WTC11 (cell line): ENCODE data around the gene MAMLD1. TPM values are rescaled to one million over a fixed set of nuclear protein-coding genes. Genes with fewer than 3 reads are reported as not detected.

Source experiments
- ATAC-seq: fragments of 200-7000 bp; cut with Tn5 transposase; 2 replicates; pipeline ENCODE4 v1.10.0; 2021; ENCODE audit warnings: mild to moderate bottlenecking, moderate library complexity
- CTCF ChIA-PET: fragments of 300-600 bp; sonication (Branson Sonifier 250); formaldehyde crosslinking; loops from one replicate; lab custom pipeline; 2021; ENCODE audit warnings: antibody characterized with exemption; lab: Charles Lee
- POLR2A ChIA-PET: fragments of 350-600 bp; sonication (Branson Sonifier 250); formaldehyde crosslinking; loops from one replicate; lab custom pipeline; 2021; ENCODE audit warnings: antibody characterized with exemption; lab: Charles Lee
- DNase-seq: peaks from one replicate; pipeline ENCODE4 v3.0.0; 2021; ENCODE audit warnings: low spot score
- H3K27ac Mint-ChIP-seq: 2 replicates; pipeline ENCODE4 v1.8.0; 2021; ENCODE audit warnings: mixed read lengths
- H3K27me3 Mint-ChIP-seq: 2 replicates; pipeline ENCODE4 v1.8.0; 2021; ENCODE audit warnings: low read depth, mild to moderate bottlenecking, moderate library complexity, mixed read lengths
- H3K36me3 Mint-ChIP-seq: 2 replicates; pipeline ENCODE4 v1.8.0; 2021; ENCODE audit warnings: mixed read lengths
- H3K4me1 Mint-ChIP-seq: 2 replicates; pipeline ENCODE4 v1.8.0; 2022; ENCODE audit warnings: mixed read lengths
- H3K4me3 Mint-ChIP-seq: 2 replicates; pipeline ENCODE4 v1.8.0; 2021; ENCODE audit warnings: mild to moderate bottlenecking, moderate library complexity, mixed read lengths
- H3K9me3 Mint-ChIP-seq: 2 replicates; pipeline ENCODE4 v1.8.0; 2021; ENCODE audit warnings: mixed read lengths
- CREB1 ChIP-seq: sonication (generic); formaldehyde crosslinking; IDR thresholded peaks from 2 replicates; pipeline ENCODE4 v1.8.0; 2023; ENCODE audit warnings: mild to moderate bottlenecking, missing genetic modification reagents
- ELF4 ChIP-seq: sonication (generic); formaldehyde crosslinking; IDR thresholded peaks from 2 replicates; pipeline ENCODE4 v1.8.1; 2022; ENCODE audit warnings: low read depth, mild to moderate bottlenecking, moderate library complexity, missing genetic modification reagents
- ESRRA ChIP-seq: sonication (generic); formaldehyde crosslinking; IDR thresholded peaks from 2 replicates; pipeline ENCODE4 v1.8.1; 2022; ENCODE audit warnings: mild to moderate bottlenecking, missing genetic modification reagents, borderline replicate concordance
- GRHL2 ChIP-seq: fragments of 250-450 bp; sonication (Bioruptor Pico); IDR thresholded peaks from 2 replicates; pipeline ENCODE4 v1.8.0; 2022; ENCODE audit warnings: mild to moderate bottlenecking, moderate library complexity; ENCODE audit not compliant: insufficient replicate concordance, severe bottlenecking
- GTF2I ChIP-seq: fragments of 250-450 bp; sonication (Bioruptor Pico); conservative IDR thresholded peaks from 2 replicates; pipeline ENCODE4 v1.4.0; 2021; ENCODE audit warnings: mild to moderate bottlenecking
- HMGA2 ChIP-seq: fragments of 250-450 bp; sonication (Bioruptor Pico); IDR thresholded peaks from 2 replicates; pipeline ENCODE4 v1.4.0; 2021; ENCODE audit warnings: mild to moderate bottlenecking, moderate library complexity
- JUN ChIP-seq: sonication (generic); formaldehyde crosslinking; IDR thresholded peaks from 2 replicates; pipeline ENCODE4 v1.8.0; 2023; ENCODE audit warnings: mild to moderate bottlenecking, missing genetic modification reagents
- KAT7 ChIP-seq: sonication (generic); formaldehyde crosslinking; IDR thresholded peaks from 2 replicates; pipeline ENCODE4 v1.8.1; 2023; ENCODE audit warnings: missing genetic modification reagents, mild to moderate bottlenecking, borderline replicate concordance
- PRRX2 ChIP-seq: fragments of 250-450 bp; sonication (Bioruptor Pico); IDR thresholded peaks from 2 replicates; pipeline ENCODE4 v1.8.0; 2021; ENCODE audit warnings: mild to moderate bottlenecking
- SP1 ChIP-seq: sonication (generic); formaldehyde crosslinking; conservative IDR thresholded peaks from 2 replicates; pipeline ENCODE4 v1.8.1; 2022; ENCODE audit warnings: missing genetic modification reagents
- ZBTB21 ChIP-seq: sonication (generic); formaldehyde crosslinking; IDR thresholded peaks from 2 replicates; pipeline ENCODE4 v1.8.1; 2023; ENCODE audit warnings: mild to moderate bottlenecking, missing genetic modification reagents, borderline replicate concordance
- ZNF671 ChIP-seq: fragments of 250-450 bp; sonication (Bioruptor Pico); IDR thresholded peaks from 2 replicates; pipeline ENCODE4 v1.8.0; 2021; ENCODE audit warnings: mild to moderate bottlenecking
- total RNA-seq: library from RNA; stranded (reverse); gene quantifications from 3 replicates; pipeline ENCODE4 v1.2.3, GENCODE V29; 2021
- TF ChIP-seq, protein P1 (sequence below): sonication (generic); formaldehyde crosslinking; IDR thresholded peaks from 2 replicates; pipeline ENCODE4 v1.8.0; 2022; ENCODE audit warnings: mild to moderate bottlenecking, missing genetic modification reagents
- TF ChIP-seq, protein P2 (sequence below): fragments of 250-450 bp; sonication (Bioruptor Pico); IDR thresholded peaks from 2 replicates; pipeline ENCODE4 v1.9.0; 2021; ENCODE audit warnings: mild to moderate bottlenecking
- TF ChIP-seq, protein P3 (sequence below): sonication (generic); formaldehyde crosslinking; IDR thresholded peaks from 2 replicates; pipeline ENCODE4 v1.8.0; 2022; ENCODE audit warnings: mild to moderate bottlenecking, missing genetic modification reagents
- TF ChIP-seq, protein P4 (sequence below): sonication (generic); formaldehyde crosslinking; IDR thresholded peaks from 2 replicates; pipeline ENCODE4 v1.8.0; 2022; ENCODE audit warnings: mild to moderate bottlenecking, missing genetic modification reagents
- TF ChIP-seq, protein P5 (sequence below): fragments of 250-450 bp; sonication (Bioruptor Pico); IDR thresholded peaks from 2 replicates; pipeline ENCODE4 v1.9.0; 2021; ENCODE audit warnings: mild to moderate bottlenecking, borderline replicate concordance
- TF ChIP-seq, protein P6 (sequence below): sonication (generic); formaldehyde crosslinking; IDR thresholded peaks from 2 replicates; pipeline ENCODE4 v1.8.0; 2022; ENCODE audit warnings: mild to moderate bottlenecking, missing genetic modification reagents
- TF ChIP-seq, protein P7 (sequence below): fragments of 250-450 bp; sonication (Bioruptor Pico); IDR thresholded peaks from 2 replicates; pipeline ENCODE4 v1.8.0; 2021; ENCODE audit warnings: mild to moderate bottlenecking

The MAMLD1 gene
- total RNA-seq, 1 experiment from 2014 or later, result 0.35 TPM

DNA sequence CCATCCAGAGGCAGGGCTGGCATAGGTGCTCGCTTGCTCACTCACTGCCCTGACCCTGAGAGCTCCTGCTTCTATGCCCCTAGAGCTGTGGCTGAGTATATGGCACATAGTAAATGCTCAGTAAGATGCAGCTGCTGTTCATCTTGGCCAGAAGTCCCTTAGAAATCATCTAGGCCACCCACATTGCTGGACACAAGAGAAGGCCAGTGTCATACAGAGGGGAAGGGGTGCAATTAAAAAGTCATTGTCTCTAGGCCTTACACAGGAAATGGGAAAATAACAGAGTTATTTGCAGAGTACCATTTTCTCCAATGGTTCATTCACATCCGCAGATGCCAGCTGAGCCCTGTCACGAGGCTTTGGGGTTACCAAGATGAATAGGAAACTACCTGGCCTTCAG, 88.8 kb downstream of the MAMLD1 start (continued):
- TF ChIP-seq CREB1 (CRISPR knock-in tag), result no peak
- TF ChIP-seq ESRRA (CRISPR knock-in tag), result no peak

DNA sequence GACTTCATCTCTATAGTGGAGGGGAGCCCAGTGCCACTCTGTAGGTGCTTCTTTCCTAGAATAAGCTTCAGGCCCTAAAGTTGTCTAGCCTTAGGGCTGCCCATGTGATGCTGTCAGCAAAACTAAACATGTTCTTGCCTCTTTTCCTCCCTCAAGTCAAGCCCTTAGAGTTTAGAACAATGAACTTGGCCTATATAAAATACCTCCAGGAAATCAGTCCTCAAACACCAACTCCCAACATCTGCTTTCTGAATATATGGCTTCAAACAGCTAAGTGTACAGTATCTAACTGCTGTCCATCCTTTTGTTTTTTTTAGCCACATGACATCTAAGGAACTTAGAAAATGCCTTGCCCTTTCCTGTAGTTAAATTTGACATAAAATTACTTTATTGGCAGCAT, 91.0 kb downstream of the MAMLD1 start:
- ATAC-seq (no peak), DNase-seq (no peak)
- POLR2A ChIA-PET, result no interaction called here
- Mint-ChIP-seq H3K27me3 (peaks cover 4% of the 10 kb centered on the region; the same call in 1 of the 2 replicates), H3K27ac (no peak overlapping the region), H3K4me3 (no peak overlapping the region), H3K9me3 (no peaks in the 10 kb centered on the region), H3K36me3 (no peaks in the 10 kb centered on the region), H3K4me1 (0 out of 2 replicates have a peak, but pooled peaks cover 5% of the 10 kb centered on the region)
- CTCF ChIA-PET, result no interaction called here
- no peak for TF ChIP-seq GTF2I
- TF ChIP-seq, protein P1, sequence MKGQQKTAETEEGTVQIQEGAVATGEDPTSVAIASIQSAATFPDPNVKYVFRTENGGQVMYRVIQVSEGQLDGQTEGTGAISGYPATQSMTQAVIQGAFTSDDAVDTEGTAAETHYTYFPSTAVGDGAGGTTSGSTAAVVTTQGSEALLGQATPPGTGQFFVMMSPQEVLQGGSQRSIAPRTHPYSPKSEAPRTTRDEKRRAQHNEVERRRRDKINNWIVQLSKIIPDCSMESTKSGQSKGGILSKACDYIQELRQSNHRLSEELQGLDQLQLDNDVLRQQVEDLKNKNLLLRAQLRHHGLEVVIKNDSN, result no peak
- TF ChIP-seq, protein P2, sequence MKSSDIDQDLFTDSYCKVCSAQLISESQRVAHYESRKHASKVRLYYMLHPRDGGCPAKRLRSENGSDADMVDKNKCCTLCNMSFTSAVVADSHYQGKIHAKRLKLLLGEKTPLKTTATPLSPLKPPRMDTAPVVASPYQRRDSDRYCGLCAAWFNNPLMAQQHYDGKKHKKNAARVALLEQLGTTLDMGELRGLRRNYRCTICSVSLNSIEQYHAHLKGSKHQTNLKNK (CRISPR knock-in tag), result no peak
- TF ChIP-seq, protein P3, sequence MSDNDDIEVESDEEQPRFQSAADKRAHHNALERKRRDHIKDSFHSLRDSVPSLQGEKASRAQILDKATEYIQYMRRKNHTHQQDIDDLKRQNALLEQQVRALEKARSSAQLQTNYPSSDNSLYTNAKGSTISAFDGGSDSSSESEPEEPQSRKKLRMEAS (CRISPR knock-in tag), result no peak
- TF ChIP-seq, protein P4, sequence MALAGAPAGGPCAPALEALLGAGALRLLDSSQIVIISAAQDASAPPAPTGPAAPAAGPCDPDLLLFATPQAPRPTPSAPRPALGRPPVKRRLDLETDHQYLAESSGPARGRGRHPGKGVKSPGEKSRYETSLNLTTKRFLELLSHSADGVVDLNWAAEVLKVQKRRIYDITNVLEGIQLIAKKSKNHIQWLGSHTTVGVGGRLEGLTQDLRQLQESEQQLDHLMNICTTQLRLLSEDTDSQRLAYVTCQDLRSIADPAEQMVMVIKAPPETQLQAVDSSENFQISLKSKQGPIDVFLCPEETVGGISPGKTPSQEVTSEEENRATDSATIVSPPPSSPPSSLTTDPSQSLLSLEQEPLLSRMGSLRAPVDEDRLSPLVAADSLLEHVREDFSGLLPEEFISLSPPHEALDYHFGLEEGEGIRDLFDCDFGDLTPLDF, result no peak
- TF ChIP-seq JUN (CRISPR knock-in tag), result no peak
- TF ChIP-seq, protein P5, sequence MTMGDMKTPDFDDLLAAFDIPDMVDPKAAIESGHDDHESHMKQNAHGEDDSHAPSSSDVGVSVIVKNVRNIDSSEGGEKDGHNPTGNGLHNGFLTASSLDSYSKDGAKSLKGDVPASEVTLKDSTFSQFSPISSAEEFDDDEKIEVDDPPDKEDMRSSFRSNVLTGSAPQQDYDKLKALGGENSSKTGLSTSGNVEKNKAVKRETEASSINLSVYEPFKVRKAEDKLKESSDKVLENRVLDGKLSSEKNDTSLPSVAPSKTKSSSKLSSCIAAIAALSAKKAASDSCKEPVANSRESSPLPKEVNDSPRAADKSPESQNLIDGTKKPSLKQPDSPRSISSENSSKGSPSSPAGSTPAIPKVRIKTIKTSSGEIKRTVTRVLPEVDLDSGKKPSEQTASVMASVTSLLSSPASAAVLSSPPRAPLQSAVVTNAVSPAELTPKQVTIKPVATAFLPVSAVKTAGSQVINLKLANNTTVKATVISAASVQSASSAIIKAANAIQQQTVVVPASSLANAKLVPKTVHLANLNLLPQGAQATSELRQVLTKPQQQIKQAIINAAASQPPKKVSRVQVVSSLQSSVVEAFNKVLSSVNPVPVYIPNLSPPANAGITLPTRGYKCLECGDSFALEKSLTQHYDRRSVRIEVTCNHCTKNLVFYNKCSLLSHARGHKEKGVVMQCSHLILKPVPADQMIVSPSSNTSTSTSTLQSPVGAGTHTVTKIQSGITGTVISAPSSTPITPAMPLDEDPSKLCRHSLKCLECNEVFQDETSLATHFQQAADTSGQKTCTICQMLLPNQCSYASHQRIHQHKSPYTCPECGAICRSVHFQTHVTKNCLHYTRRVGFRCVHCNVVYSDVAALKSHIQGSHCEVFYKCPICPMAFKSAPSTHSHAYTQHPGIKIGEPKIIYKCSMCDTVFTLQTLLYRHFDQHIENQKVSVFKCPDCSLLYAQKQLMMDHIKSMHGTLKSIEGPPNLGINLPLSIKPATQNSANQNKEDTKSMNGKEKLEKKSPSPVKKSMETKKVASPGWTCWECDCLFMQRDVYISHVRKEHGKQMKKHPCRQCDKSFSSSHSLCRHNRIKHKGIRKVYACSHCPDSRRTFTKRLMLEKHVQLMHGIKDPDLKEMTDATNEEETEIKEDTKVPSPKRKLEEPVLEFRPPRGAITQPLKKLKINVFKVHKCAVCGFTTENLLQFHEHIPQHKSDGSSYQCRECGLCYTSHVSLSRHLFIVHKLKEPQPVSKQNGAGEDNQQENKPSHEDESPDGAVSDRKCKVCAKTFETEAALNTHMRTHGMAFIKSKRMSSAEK, result no peak
- no peak for TF ChIP-seq GRHL2 (CRISPR knock-in tag)
- no peak for TF ChIP-seq ELF4 (CRISPR knock-in tag)
- TF ChIP-seq ZNF671, result no peak
- TF ChIP-seq ZBTB21 (CRISPR knock-in tag), result no peak
- TF ChIP-seq, protein P6, sequence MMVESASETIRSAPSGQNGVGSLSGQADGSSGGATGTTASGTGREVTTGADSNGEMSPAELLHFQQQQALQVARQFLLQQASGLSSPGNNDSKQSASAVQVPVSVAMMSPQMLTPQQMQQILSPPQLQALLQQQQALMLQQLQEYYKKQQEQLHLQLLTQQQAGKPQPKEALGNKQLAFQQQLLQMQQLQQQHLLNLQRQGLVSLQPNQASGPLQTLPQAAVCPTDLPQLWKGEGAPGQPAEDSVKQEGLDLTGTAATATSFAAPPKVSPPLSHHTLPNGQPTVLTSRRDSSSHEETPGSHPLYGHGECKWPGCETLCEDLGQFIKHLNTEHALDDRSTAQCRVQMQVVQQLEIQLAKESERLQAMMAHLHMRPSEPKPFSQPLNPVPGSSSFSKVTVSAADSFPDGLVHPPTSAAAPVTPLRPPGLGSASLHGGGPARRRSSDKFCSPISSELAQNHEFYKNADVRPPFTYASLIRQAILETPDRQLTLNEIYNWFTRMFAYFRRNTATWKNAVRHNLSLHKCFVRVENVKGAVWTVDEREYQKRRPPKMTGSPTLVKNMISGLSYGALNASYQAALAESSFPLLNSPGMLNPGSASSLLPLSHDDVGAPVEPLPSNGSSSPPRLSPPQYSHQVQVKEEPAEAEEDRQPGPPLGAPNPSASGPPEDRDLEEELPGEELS (CRISPR knock-in tag), result no peak
- no peak for TF ChIP-seq HMGA2 (CRISPR knock-in tag)
- TF ChIP-seq PRRX2 (CRISPR knock-in tag), result no peak
- TF ChIP-seq, protein P7, sequence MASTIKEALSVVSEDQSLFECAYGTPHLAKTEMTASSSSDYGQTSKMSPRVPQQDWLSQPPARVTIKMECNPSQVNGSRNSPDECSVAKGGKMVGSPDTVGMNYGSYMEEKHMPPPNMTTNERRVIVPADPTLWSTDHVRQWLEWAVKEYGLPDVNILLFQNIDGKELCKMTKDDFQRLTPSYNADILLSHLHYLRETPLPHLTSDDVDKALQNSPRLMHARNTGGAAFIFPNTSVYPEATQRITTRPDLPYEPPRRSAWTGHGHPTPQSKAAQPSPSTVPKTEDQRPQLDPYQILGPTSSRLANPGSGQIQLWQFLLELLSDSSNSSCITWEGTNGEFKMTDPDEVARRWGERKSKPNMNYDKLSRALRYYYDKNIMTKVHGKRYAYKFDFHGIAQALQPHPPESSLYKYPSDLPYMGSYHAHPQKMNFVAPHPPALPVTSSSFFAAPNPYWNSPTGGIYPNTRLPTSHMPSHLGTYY, result no peak
- no peak for TF ChIP-seq KAT7 (CRISPR knock-in tag)
- no peak for TF ChIP-seq SP1
